Neural crest cell (in vitro differentiated cells): ENCODE measurements around the gene AFTPH. TPM values are rescaled to one million over a fixed set of nuclear protein-coding genes. Genes with fewer than 3 reads are reported as not detected.

ENCODE experiments used
- DNase-seq: peaks from one replicate; pipeline ENCODE4 v3.0.0; 2021; ENCODE audit warnings: low read depth, mixed read lengths, low spot score
- H3K27ac Mint-ChIP-seq: one replicate; pipeline ENCODE4 v1.8.0; 2021; ENCODE audit warnings: mild to moderate bottlenecking, mixed read lengths; ENCODE audit not compliant: unreplicated experiment
- H3K27me3 Mint-ChIP-seq: 2 replicates; pipeline ENCODE4 v1.8.0; 2021; ENCODE audit warnings: low read depth, mild to moderate bottlenecking, mixed read lengths
- H3K36me3 Mint-ChIP-seq: 2 replicates; pipeline ENCODE4 v1.8.0; 2021; ENCODE audit warnings: low read depth, mild to moderate bottlenecking, mixed read lengths
- H3K4me1 Mint-ChIP-seq: 2 replicates; pipeline ENCODE4 v1.8.0; 2021; ENCODE audit warnings: mixed read lengths
- H3K4me3 Mint-ChIP-seq: one replicate; pipeline ENCODE4 v1.8.0; 2021; ENCODE audit warnings: mild to moderate bottlenecking, mixed read lengths
- H3K9me3 Mint-ChIP-seq: 2 replicates; pipeline ENCODE4 v1.8.0; 2021; ENCODE audit warnings: mixed read lengths
- total RNA-seq: library from RNA; stranded (reverse); gene quantifications from 2 replicates; pipeline ENCODE4 v1.2.1, GENCODE V29; 2021
- TF ChIP-seq, protein P1 (sequence below): fragments of 200-600 bp; sonication (generic); conservative IDR thresholded peaks from 2 replicates; pipeline ENCODE4 v1.5.0; 2021; ENCODE audit warnings: antibody characterized with exemption, mild to moderate bottlenecking

Gene AFTPH
- total RNA-seq, 1 donor from 2014 or later = 17.3 TPM

DNA sequence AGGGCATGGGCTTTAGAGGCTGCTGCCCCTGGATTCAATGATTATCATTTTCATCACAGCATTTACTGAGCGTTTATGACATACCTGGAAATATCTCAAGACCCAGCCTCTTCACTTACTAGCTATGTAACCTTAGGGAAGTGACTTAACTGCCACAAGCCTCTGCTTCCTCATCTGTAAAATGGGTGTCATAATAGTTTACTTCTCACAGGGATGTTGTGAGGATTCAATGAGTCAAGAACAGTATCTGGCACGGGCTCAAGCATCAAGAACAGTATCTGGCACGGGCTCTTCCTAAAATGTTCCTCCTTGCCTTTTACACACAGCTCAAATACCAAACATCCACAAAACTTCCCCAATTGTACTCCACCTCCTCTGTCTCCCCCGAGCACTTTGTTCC, 38.8 kb upstream of the AFTPH start:
- no peak overlapping the region for H3K27ac Mint-ChIP-seq
- H3K9me3 Mint-ChIP-seq = no peaks in the 10 kb centered on the region
- TF ChIP-seq, protein P1, sequence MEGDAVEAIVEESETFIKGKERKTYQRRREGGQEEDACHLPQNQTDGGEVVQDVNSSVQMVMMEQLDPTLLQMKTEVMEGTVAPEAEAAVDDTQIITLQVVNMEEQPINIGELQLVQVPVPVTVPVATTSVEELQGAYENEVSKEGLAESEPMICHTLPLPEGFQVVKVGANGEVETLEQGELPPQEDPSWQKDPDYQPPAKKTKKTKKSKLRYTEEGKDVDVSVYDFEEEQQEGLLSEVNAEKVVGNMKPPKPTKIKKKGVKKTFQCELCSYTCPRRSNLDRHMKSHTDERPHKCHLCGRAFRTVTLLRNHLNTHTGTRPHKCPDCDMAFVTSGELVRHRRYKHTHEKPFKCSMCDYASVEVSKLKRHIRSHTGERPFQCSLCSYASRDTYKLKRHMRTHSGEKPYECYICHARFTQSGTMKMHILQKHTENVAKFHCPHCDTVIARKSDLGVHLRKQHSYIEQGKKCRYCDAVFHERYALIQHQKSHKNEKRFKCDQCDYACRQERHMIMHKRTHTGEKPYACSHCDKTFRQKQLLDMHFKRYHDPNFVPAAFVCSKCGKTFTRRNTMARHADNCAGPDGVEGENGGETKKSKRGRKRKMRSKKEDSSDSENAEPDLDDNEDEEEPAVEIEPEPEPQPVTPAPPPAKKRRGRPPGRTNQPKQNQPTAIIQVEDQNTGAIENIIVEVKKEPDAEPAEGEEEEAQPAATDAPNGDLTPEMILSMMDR = no peak
- peaks cover 33% of the 10 kb centered on the region for H3K4me1 Mint-ChIP-seq
- no peaks in the 10 kb centered on the region for H3K36me3 Mint-ChIP-seq
- H3K27me3 Mint-ChIP-seq = no peaks in the 10 kb centered on the region
- DNase-seq = no peak
- H3K4me3 Mint-ChIP-seq = no peak overlapping the region

DNA sequence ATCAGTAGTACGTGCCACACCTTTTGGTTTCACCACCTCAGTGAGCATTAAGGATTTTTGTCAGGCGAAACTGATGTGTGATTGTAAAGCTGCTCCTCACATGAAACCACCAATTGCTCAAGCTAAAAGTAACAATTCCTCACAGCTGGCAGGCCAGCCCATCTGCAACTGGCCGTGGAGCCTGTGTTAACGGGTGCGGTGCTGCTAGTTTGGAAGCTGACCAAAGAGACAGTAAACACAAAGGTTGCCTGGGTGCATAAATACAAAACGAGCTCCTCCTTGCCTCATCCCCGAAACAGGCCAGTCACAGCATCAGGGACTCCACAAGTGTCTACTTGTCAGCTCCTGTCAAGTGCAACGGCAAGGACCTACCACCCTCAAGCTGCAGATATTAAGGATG, 38.2 kb upstream of the AFTPH start:
- Mint-ChIP-seq H3K27me3 (no peaks in the 10 kb centered on the region), H3K4me3 (no peak overlapping the region), H3K4me1 (peaks cover 34% of the 10 kb centered on the region), H3K27ac (no peak overlapping the region), H3K9me3 (no peaks in the 10 kb centered on the region), H3K36me3 (no peaks in the 10 kb centered on the region)
- no peak for DNase-seq
- TF ChIP-seq, protein P1 = no peak

DNA sequence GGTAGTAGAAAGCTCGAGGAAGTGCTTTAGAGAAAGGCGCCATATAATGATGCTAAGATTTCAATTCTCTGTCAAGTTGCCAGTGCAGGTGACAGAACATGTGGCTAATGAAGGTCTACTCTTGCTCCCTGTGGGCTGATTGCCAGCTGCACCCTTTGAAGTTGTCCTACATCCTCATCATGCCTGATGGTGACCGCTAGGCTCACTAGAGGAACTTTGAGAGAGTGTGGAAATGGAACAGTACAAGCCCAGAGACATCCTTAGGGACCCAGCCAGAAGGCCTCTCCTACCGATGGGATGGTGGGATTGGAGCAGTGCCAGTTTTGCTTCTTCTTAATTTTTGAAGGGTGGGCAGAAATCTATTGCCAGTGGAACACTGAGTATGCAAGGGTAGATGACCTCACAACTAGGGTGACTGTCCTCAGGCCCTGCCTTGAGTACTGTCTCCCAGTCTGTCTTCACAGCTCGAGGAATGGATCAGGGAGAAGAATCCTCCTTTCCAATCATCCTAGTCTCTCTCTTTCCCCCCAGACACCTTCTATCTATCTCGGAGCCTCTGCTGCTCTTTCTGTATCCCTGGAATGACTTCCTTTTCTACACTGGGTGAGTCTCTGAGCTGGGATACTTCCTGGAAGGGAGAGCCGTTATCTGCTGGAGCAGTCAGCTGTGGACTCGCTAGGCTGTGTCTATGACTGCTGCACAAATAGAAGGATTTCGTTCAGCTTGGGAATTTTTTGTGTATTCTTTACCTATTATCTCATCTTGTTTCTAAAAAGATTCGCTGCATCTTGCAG, 36.7 kb upstream of the AFTPH start:
- Mint-ChIP-seq H3K4me1 (peaks cover 31% of the 10 kb centered on the region), H3K4me3 (no peak overlapping the region), H3K9me3 (no peaks in the 10 kb centered on the region), H3K27me3 (no peaks in the 10 kb centered on the region), H3K36me3 (no peaks in the 10 kb centered on the region), H3K27ac (peak overlapping the region; percentile 21)
- TF ChIP-seq, protein P1 = no peak
- DNase-seq = no peak

DNA sequence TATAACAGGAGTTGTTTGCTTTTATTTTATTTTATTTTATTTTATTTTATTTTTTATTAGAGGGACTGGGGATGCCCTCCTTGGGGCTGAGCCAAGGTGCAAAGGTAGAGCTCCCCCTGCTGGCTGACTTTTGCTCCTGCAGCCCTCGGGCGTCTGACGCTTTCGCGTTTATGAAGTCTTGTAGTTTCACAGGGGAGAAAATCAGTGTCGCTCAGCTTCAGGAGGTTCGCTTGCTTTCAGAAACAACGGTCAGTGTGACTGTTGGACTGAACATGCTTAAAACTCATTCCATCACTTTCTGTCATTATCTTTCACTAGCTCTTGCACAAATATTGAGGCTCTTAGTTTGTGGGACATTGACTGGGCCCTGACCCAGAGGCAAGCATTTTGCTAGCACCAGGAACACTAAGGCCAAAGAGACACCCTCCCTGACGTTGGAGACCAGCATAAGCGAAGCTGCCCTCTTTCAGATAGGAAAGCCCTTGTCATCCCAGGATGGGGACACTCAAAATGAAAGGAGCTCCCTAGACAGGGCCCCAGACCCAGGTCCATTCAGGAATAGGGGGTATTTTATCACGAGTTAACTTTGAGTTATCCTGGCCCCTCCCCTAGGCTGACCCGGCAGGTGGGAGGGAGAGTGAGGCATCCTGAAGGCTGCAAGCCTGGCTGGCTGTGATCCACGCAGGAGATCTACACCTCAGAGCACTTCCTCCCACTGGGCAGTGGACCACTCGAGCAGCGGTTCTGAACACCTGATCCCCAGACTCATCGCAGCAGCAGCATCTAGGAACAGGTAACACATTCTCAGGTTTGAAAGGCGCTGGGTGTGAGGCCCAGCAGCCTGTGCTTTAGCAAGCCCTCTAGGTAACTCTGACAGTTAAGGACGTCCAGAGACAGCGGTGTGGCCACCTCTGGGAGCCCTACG, 35.8 kb upstream of the AFTPH start:
- peaks cover 25% of the 10 kb centered on the region for H3K4me1 Mint-ChIP-seq

DNA sequence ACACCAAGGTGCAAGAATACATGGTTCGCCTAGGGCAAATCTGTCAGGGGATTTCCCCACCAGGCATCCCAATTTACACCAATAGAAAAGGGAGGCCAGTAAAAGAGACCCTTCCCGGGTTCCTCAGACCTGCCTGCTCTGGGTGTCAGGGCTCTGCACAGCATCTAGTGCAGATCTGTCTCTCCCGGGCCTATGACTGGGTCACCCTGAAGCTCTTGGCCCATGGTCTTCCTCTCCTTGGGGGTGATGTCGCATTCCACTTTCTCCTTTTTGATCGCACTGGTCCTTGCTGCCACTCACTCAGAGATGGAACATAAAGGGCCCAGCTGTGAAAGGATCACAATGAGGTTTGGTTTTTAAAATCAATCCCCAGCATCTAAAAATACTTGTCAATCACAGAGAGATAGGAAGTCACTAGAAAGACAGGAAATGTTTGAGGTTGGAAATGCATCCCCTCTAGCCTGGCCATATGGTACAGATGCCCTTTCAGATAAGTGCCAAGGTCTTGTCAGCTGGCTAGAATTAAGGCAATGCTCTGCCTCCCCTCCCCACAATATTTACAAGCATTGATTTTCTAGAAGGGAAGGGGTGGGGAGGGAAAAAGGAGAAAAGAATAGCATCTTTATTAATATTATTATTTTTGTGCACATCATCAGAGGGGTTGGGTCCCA, 34.9 kb upstream of the AFTPH start:
- DNase-seq = no peak
- H3K4me1 Mint-ChIP-seq = peaks cover 25% of the 10 kb centered on the region
- no peaks in the 10 kb centered on the region for H3K36me3 Mint-ChIP-seq
- TF ChIP-seq, protein P1 = no peak
- no peaks in the 10 kb centered on the region for H3K27me3 Mint-ChIP-seq
- H3K27ac Mint-ChIP-seq = no peak overlapping the region
- H3K4me3 Mint-ChIP-seq = no peak overlapping the region
- no peaks in the 10 kb centered on the region for H3K9me3 Mint-ChIP-seq

More for the DNA sequence above, 35.8 kb upstream of the AFTPH start:
- Mint-ChIP-seq H3K27ac (no peak overlapping the region), H3K27me3 (no peaks in the 10 kb centered on the region), H3K9me3 (no peaks in the 10 kb centered on the region), H3K36me3 (no peaks in the 10 kb centered on the region), H3K4me3 (no peak overlapping the region)
- DNase-seq = peak; percentile 87
- TF ChIP-seq, protein P1 = peak; percentile 99
